ENCODE data around the gene FANCI. TPM values are rescaled to one million over a fixed set of nuclear protein-coding genes. Genes with fewer than 3 reads are reported as not detected.

Gene FANCI
- total RNA-seq, 1 donor from 2014 or later: 135 TPM

DNA sequence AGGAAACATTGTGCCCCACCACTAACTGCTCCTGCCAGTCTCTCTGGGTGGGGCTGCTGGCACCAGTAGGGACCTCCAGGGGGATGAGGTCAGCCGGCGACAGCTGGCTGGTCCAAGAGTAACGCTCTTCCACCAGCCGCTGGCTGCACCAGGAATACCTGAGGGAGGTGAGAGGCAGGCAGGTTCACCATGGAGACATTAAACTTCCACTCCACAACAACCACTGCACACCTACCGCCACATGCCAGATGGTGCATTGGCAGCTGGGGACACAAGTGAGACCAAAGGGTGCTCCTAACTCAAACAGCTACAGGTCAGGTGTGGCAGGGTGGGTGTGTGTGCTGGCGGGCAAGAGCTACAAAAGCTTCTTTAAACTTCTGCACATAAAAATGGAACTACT is 86.3 kb downstream of the FANCI start:
- intact Hi-C loops (cut with micrococcal nuclease): loop anchor here (5.0 to 10.0 kb wide), 5 partner anchors 425 to 905 kb away; partner anchors contain the start of genes AEN, CIB1, DET1 and GDPGP1

- intact Hi-C loops (cut with micrococcal nuclease): loop anchor here (5.0 to 10.0 kb wide), 5 partner anchors 424 to 904 kb away; partner anchors contain the start of genes AEN, CIB1, DET1 and GDPGP1
Measured at GRCh38 chr15:89330881-89331595, 87.3 kb downstream of the FANCI start.

- intact Hi-C loops (cut with micrococcal nuclease): loop anchor here (5.0 to 10.0 kb wide), 5 partner anchors 422 to 902 kb away; partner anchors contain the start of genes AEN, CIB1, DET1 and GDPGP1
Measured at GRCh38 chr15:89332446-89332845, 88.7 kb downstream of the FANCI start.

DNA sequence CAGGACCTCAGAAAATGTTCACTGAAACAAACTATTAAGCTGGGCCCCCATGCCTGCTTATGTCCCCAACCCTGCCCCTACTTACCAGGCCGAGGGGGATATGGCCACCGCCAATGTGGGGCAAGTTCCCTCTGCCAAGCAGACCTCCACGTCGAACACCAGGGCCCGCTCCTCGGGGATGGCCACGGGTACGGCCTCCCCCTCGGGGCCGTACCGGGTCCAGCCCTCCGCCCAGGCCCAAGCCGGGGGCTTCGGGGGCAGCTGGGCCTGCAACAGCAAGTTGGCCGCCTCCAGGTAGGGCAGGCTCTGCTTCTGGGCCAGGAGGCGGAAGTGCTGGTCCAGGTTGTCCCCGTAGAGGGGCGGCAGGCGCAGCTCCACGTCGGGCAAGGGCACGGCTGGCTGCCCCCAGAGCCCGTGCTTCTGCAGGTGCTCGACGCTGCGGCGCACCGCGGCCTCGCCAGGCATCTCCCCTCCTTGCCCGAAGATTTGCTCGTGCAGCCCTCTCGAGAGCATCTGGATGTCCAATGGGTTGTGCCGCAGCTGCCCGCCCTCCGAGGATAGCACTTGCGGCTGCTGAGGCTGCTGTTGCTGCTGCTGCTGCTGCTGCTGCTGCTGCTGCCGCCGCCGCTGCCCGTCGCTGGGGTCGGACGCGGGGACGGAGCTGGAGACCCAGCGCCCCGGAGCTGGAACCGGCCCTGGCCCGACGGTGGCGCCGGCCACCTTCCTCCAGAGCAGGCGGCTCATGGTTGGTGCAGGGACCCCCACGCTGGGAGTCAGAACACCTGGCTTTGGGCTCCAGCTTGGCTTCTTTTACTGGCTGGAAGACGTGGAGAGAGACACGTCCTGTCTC is 89.5 kb downstream of the FANCI start:
- intact Hi-C loops (cut with micrococcal nuclease): loop anchor here (5.0 to 10.0 kb wide), 5 partner anchors 422 to 902 kb away; partner anchors contain the start of genes AEN, CIB1, DET1 and GDPGP1

GRCh38 chr15:89333959-89334509 is 90.3 kb downstream of the FANCI start:
- intact Hi-C loops (cut with micrococcal nuclease): loop anchor here (1.0 to 10.0 kb wide), 11 partner anchors 67 to 1601 kb away; partner anchors contain the start of genes AEN, CIB1, DET1 and GDPGP1

GRCh38 chr15:89334510-89335297 is 90.9 kb downstream of the FANCI start, which contains the start of gene POLG:
Gene POLG (minus strand): TSS chr15:89334824. CDS start chr15:89333754, 1,070 bp downstream.
- intact Hi-C loops (cut with micrococcal nuclease): loop anchor here (1.0 to 10.0 kb wide), 14 partner anchors 24 to 1601 kb away; partner anchors contain the start of genes ABHD2, AEN, CIB1 and DET1

- intact Hi-C loops (cut with micrococcal nuclease): loop anchor here (1.0 to 10.0 kb wide), 10 partner anchors 23 to 899 kb away; partner anchors contain the start of genes ABHD2, CIB1, DET1 and GDPGP1
Measured at GRCh38 chr15:89335298-89336041, 91.7 kb downstream of the FANCI start.

- intact Hi-C loops (cut with micrococcal nuclease): loop anchor here (5.0 to 10.0 kb wide), 5 partner anchors 417 to 897 kb away; partner anchors contain the start of genes CIB1, DET1, GDPGP1 and HAPLN3
Measured at GRCh38 chr15:89338036-89338435, 94.3 kb downstream of the FANCI start.

- intact Hi-C loops (cut with micrococcal nuclease): no loop called here
Measured at GRCh38 chr15:89340573-89340972, 96.8 kb downstream of the FANCI start.

GRCh38 chr15:89341316-89342005 is 97.7 kb downstream of the FANCI start:
- intact Hi-C loops (cut with micrococcal nuclease): no loop called here

DNA sequence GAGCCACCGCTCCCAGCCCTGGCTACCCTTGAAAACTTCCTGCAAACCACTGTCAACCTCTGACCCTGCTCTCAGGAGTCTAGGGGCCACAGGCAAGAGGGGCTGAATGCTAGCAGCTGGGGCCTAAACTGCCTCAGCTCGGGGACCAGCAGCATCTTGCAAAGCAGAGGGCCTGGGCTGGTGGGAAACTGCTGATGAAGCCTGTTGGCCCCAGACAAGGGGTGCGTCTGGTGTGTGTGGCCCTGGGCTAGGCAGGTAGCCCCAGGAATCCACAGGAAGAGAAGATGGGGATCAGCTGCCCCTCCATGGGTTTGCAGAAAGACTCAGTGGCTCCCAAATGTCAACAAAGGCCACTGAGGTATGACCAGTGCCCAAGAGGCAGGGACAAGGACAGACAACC is 99.1 kb downstream of the FANCI start:
- intact Hi-C loops (cut with micrococcal nuclease): no loop called here

GRCh38 chr15:89345248-89345647 is 101.5 kb downstream of the FANCI start:
- intact Hi-C loops (cut with micrococcal nuclease): no loop called here

DNA sequence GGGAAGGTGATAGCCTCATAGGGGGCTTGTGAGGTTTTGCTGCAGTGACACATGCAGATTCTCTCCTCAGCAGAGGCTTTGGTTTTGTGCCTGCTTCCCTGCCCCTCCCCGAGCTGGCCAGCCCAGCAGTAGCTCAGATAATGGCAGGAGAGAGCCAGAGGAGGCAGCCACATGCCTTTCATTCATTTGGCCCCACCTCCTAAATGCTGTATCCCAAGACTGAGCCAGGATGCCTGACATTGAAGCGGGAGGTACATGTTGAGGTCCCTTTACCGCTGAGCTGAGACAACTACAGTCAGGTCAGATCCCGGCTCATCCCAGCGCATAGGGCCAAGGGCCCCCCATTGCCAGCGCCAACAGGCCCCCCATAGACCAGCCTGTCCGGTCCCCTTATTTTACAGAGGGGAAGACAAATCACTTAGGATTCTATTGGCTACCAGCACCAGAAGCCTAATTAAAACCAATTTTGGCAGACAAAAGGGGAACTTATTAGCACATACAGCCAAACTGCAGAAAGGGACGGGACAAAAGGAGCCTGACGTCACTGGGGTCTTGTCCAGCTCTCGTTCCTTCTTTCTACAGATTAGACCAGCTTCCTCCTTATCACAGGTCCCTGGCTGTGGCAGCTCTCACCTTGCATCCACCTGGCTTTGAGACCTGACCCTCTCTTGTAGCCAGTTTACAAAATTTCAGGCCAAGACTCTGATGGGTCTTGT is 102.9 kb downstream of the FANCI start:
- intact Hi-C loops (cut with micrococcal nuclease): no loop called here

DNA sequence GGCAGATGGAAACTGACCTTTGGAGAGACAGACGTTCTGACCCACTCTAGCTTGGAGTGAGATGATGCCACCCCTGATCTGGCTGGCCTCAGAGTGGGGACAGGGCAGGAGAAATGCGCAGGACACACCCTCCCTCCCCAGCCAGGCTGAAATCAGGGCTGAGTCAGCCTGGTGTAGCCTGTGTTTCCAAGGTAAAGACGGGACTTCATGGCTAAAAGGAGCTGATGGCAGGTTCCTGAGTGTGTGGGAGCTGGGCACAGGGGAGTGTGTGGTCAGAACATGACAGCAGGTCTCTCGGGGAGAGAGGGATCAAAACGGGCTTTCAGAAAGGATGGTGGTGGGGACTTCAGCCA is 105.4 kb downstream of the FANCI start:
- intact Hi-C loops (cut with micrococcal nuclease): no loop called here

- intact Hi-C loops (cut with micrococcal nuclease): no loop called here
Measured at GRCh38 chr15:89352476-89352875, 108.7 kb downstream of the FANCI start.

DNA sequence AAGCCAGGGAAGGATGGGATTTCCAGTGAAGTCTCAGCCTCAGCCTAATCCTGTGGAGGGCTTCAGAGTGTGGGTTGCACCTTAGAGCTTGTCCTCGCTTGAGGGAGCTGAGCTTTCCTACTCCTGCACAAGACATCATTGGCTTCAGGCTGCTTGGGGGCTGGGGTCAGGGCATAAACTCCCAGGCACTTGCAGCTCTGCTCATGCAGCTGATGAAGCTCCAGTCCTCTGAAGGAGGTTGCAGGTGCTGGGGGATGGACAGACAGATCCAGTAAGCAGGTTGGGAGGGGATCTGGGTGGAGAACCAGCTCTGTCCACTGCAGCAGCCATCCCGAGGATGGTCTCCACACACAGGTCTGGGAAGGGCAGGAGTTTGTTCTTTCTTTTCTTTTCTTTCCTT is 110.2 kb downstream of the FANCI start:
- intact Hi-C loops (cut with micrococcal nuclease): no loop called here

- intact Hi-C loops (cut with micrococcal nuclease): no loop called here
Measured at GRCh38 chr15:89356634-89357298, 113.0 kb downstream of the FANCI start.

- intact Hi-C loops (cut with micrococcal nuclease): loop anchor here (1.0 to 2.0 kb wide), 6 partner anchors 23 to 198 kb away; no protein-coding TSS in a partner anchor
Measured at GRCh38 chr15:89358435-89358754, 114.6 kb downstream of the FANCI start.
